A673 (cell line): Measurements from ENCODE around the gene TECPR1. TPM values are rescaled to one million over a fixed set of nuclear protein-coding genes. Genes with fewer than 3 reads are reported as not detected.
"Not testable (repeated sequence)": the region's sequence is repeated elsewhere in the genome, so short reads cannot be mapped to it uniquely, and the experiment has no call there.

ENCODE experiments used
- BruUV-seq: library from RNA; stranded (reverse); fragments of 400-500 nt; replicated peaks from 2 replicates; lab custom pipeline; 2021; lab: Mats Ljungman, UMichigan
- CTCF ChIA-PET: fragments of 300-600 bp; sonication (Branson Sonifier 250); formaldehyde crosslinking; loops from one replicate; lab custom pipeline; 2022; ENCODE audit warnings: antibody characterized with exemption; lab: Charles Lee
- POLR2A ChIA-PET: fragments of 300-600 bp; sonication (Branson Sonifier 250); formaldehyde crosslinking; loops from one replicate; lab custom pipeline; 2022; ENCODE audit warnings: antibody characterized with exemption; ENCODE audit not compliant: low non-redundant PET; lab: Charles Lee
- DNase-seq: peaks from one replicate; pipeline ENCODE4 v3.0.0-alpha.2; 2015; ENCODE audit warnings: low spot score
- H3K27ac ChIP-seq: fragments of 200-600 bp; sonication (generic); 2 replicates; pipeline ENCODE4 v1.5.1; 2016; ENCODE audit warnings: mixed run types, low read depth, mild to moderate bottlenecking, mixed read lengths, antibody characterized with exemption, low read length; ENCODE audit not compliant: poor library complexity, severe bottlenecking
- H3K27me3 ChIP-seq: fragments of 200-600 bp; sonication (generic); replicated peaks from 2 replicates; pipeline ENCODE4 v1.6.1; 2017; ENCODE audit warnings: mixed run types, low read depth, mild to moderate bottlenecking, mixed read lengths, antibody characterized with exemption, low read length; ENCODE audit not compliant: insufficient read depth, poor library complexity
- H3K36me3 ChIP-seq: fragments of 200-600 bp; sonication (generic); 2 replicates; pipeline ENCODE4 v1.6.1; 2016; ENCODE audit warnings: mixed run types, mild to moderate bottlenecking, mixed read lengths, antibody characterized with exemption, low read length; ENCODE audit not compliant: insufficient read depth, poor library complexity, severe bottlenecking
- H3K4me1 ChIP-seq: fragments of 200-600 bp; sonication (generic); 2 replicates; pipeline ENCODE4 v1.6.1; 2017; ENCODE audit warnings: mixed run types, mild to moderate bottlenecking, mixed read lengths, antibody characterized with exemption, low read length; ENCODE audit not compliant: insufficient read depth, poor library complexity, severe bottlenecking
- H3K4me3 ChIP-seq: fragments of 200-600 bp; sonication (generic); 2 replicates; pipeline ENCODE4 v1.5.1; 2016; ENCODE audit warnings: low read depth, mixed run types, mild to moderate bottlenecking, mixed read lengths, low read length; ENCODE audit not compliant: poor library complexity, severe bottlenecking
- H3K9me3 ChIP-seq: fragments of 200-600 bp; sonication (generic); 2 replicates; pipeline ENCODE4 v1.6.1; 2016; ENCODE audit warnings: mixed run types, low read depth, mild to moderate bottlenecking, mixed read lengths, antibody characterized with exemption, low read length; ENCODE audit not compliant: poor library complexity, severe bottlenecking
- CTCF ChIP-seq: fragments of 300-800, 200-600 bp; sonication (generic); conservative IDR thresholded peaks from 2 replicates; pipeline ENCODE4 v1.5.1; 2017; ENCODE audit warnings: low read depth, mild to moderate bottlenecking, antibody characterized with exemption, low read length, moderate library complexity, mixed read lengths
- EZH2 ChIP-seq: fragments of 200-600 bp; sonication (generic); IDR thresholded peaks from 2 replicates; pipeline ENCODE4 v1.6.1; 2017; ENCODE audit warnings: borderline replicate concordance, low read depth, mild to moderate bottlenecking, mixed read lengths, antibody characterized with exemption, low read length; ENCODE audit not compliant: poor library complexity, severe bottlenecking
- intact Hi-C: fragments of 100-400 bp; cut with micrococcal nuclease; formaldehyde crosslinking; loops from one replicate; pipeline ENCODE4 v1.10.0; 2022; ENCODE audit not compliant: unreplicated experiment
- total RNA-seq: library from RNA; stranded (reverse); gene quantifications from 2 replicates; pipeline ENCODE4 v1.2.3, GENCODE V29; 2021

Gene TECPR1
- total RNA-seq, 1 experiment from 2014 or later: 25.9 TPM

DNA sequence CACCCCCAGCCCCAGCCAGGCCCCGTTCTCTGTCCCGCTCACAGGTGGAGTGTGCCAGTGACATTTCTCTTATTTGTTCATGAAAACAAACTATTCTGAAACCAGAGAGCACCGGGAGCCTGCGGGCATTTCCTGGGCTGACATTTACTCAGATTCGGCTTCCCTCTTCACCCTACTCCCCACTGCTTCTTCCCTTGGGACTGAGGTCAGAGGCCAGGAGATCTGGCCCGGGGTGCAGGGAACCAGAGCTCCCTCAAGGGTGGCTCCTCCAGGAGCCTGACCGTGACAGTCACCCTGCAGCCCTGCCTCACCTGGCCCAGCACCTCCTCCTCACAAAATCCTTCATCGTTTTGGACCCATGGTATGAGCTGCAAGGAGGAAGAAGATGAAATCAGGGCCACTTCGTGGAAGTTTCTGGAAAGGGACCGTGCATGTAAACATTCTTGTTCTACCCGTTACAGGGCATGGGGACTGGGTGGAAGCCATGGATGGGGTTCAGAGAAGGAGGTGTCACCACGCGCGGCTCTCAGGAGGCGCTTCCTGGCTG, 28.6 kb downstream of the TECPR1 start:
- CTCF ChIA-PET: no interaction called here

DNA sequence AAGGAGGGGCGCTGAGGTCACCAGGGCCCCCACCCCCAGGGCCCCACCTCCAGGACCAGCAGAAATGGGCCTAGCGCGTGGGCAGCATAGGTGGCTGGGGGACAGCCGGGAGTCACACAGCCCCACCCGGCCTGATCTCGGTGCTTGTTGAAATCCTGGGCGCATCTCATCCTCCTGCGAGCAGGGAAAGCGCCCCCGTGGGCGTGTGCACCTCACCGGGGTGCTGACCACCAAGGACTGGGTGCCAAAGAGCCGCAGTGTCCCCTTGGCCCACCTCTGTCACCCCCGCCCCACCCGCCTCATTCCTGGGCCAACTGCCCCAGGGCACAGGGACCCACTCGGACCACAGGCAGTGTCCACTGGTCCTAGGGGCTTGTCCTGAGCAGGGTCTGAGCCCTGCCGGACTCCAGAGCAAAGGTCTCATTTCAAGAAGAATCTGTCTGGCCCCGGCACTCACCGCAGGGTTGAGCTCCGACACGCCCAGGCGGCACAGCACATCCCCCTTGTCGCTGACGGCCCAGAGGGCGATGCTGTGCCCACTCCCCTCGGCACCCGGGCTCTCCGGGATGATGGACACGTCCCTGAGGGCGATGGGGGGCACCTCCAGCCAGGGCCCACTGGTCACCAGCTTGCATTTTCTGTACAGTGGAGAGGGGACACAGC, 29.4 kb downstream of the TECPR1 start:
- H3K9me3 ChIP-seq: no peaks in the 10 kb centered on the region
- H3K4me1 ChIP-seq: no peaks in the 10 kb centered on the region
- BruUV-seq: no TSS peak
- POLR2A ChIA-PET: no interaction called here
- DNase-seq: no peak
- no peak overlapping the region for H3K4me3 ChIP-seq
- TF ChIP-seq EZH2 (no peak), CTCF (no peak)
- H3K27ac ChIP-seq: no peak overlapping the region
- H3K27me3 ChIP-seq: no peaks in the 10 kb centered on the region
- CTCF ChIA-PET: no interaction called here
- H3K36me3 ChIP-seq: no peaks in the 10 kb centered on the region
- intact Hi-C loops: no loop called here

More for the DNA sequence above, 28.6 kb downstream of the TECPR1 start:
- H3K36me3 ChIP-seq: no peaks in the 10 kb centered on the region
- H3K4me1 ChIP-seq: no peaks in the 10 kb centered on the region
- TF ChIP-seq EZH2: no peak
- no peak for TF ChIP-seq CTCF
- H3K9me3 ChIP-seq: no peaks in the 10 kb centered on the region
- DNase-seq: no peak
- H3K27ac ChIP-seq: no peak overlapping the region
- no peaks in the 10 kb centered on the region for H3K27me3 ChIP-seq
- no peak overlapping the region for H3K4me3 ChIP-seq
- no TSS peak for BruUV-seq
- POLR2A ChIA-PET: no interaction called here
- intact Hi-C loops: no loop called here

- intact Hi-C loops: no loop called here
Observed at GRCh38 chr7:98221611-98222532, 30.2 kb downstream of the TECPR1 start.

DNA sequence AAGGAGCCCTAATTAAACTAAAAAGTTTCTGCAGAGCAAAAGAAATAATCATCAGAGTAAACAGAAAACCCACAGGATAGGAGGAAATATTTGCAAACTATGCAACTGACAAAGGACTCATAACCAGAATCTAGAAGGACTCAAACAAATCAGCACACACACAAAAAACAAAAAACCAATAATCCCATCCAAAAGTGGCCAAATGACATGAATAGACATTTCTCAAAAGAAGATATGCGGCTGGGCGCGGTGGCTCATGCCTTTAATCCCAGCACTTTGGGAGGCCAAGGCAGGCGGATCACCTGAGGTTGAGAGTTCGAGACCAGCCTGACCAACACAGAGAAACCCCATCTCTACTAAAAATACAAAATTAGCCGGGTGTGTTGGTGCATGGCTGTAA, 32.6 kb downstream of the TECPR1 start:
- H3K27me3 ChIP-seq, H3K4me3 ChIP-seq, H3K27ac ChIP-seq, H3K36me3 ChIP-seq, DNase-seq, H3K4me1 ChIP-seq, H3K9me3 ChIP-seq, intact Hi-C loops, CTCF ChIA-PET, POLR2A ChIA-PET, BruUV-seq: not testable (repeated sequence)

More at GRCh38 chr7:98221611-98222532, 30.2 kb downstream of the TECPR1 start:
- CTCF ChIA-PET: no interaction called here
- TF ChIP-seq EZH2 (no peak), CTCF (no peak)
- DNase-seq: no peak
- Histone ChIP-seq H3K36me3 (no peaks in the 10 kb centered on the region), H3K4me3 (no peak overlapping the region), H3K27ac (no peak overlapping the region), H3K4me1 (no peaks in the 10 kb centered on the region), H3K27me3 (no peaks in the 10 kb centered on the region), H3K9me3 (no peaks in the 10 kb centered on the region)
- no TSS peak for BruUV-seq
- POLR2A ChIA-PET: no interaction called here
